Measurements from ENCODE around the gene STRA6. TPM values are rescaled to one million over a fixed set of nuclear protein-coding genes. Genes with fewer than 3 reads are reported as not detected.

STRA6 gene
- total and polyA plus RNA-seq, 2 of the 8 experiments (the other 6 are each of a cell fraction or from before 2014, with no cell fraction given): 9.3 to 14.5 TPM

DNA sequence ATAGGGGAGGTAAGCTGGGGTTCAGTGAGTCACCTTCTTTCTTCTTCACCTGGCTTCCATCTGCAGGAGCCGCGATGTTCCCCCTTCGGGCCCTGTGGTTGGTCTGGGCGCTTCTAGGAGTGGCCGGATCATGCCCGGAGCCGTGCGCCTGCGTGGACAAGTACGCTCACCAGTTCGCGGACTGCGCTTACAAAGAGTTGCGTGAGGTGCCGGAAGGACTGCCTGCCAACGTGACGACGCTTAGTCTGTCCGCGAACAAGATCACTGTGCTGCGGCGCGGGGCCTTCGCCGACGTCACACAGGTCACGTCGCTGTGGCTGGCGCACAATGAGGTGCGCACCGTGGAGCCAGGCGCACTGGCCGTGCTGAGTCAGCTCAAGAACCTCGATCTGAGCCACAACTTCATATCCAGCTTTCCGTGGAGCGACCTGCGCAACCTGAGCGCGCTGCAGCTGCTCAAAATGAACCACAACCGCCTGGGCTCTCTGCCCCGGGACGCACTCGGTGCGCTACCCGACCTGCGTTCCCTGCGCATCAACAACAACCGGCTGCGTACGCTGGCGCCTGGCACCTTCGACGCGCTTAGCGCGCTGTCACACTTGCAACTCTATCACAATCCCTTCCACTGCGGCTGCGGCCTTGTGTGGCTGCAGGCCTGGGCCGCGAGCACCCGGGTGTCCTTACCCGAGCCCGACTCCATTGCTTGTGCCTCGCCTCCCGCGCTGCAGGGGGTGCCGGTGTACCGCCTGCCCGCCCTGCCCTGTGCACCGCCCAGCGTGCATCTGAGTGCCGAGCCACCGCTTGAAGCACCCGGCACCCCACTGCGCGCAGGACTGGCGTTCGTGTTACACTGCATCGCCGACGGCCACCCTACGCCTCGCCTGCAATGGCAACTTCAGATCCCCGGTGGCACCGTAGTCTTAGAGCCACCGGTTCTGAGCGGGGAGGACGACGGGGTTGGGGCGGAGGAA lies 69.6 kb downstream of the STRA6 start (continued):
- TF ChIP-seq JUND (IDR thresholded peaks at IDR 0.05; ENCODE audit: low read length) (no peak), PHF8 (conservative IDR thresholded peaks at IDR 0.05; ENCODE audit: low read depth, low read length) (0 out of 2 replicates have a peak, but pooled peaks have one; percentile 24), EZH2 (IDR thresholded peaks at IDR 0.05; ENCODE audit: low read depth, low read length, severe bottlenecking) (peak; percentile 84), EGR1 (IDR thresholded peaks at IDR 0.05; ENCODE audit: borderline replicate concordance, low read depth, low read length) (no peak), RAD21 (IDR thresholded peaks at IDR 0.05 in 1 of 2, conservative IDR thresholded peaks at IDR 0.05 in 1 of 2; ENCODE audit: low read depth in 2 of 2, low read length in 2 of 2) (no peak; a peak in 1 of 4 replicates), CBX8 (IDR thresholded peaks at IDR 0.05; ENCODE audit: borderline replicate concordance, low read depth, low read length) (peak; percentile 58; the same call in 1 of the 2 replicates), NANOG (IDR thresholded peaks at IDR 0.05; ENCODE audit: insufficient read depth, low read depth, low read length, poor library complexity, severe bottlenecking) (no peak)
- TF ChIP-seq, protein P1, sequence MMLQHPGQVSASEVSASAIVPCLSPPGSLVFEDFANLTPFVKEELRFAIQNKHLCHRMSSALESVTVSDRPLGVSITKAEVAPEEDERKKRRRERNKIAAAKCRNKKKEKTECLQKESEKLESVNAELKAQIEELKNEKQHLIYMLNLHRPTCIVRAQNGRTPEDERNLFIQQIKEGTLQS (IDR thresholded peaks at IDR 0.05; ENCODE audit: insufficient read depth, low read depth, low read length): no peak

Data from H1 (cell line).